NCI-H748 (cell line): ENCODE measurements around the gene ANO2.
A peak's percentile ranks its signal among the peaks of the same experiment; 100 is the strongest.

Experiments used
- DNase-seq: peaks from one replicate; lab custom pipeline; 2025; ENCODE audit not compliant: unreplicated experiment; lab: John Stamatoyannopoulos, UW

The ANO2 gene

GRCh38 chr12:5945071-5946008 lies at the start of gene ANO2:
Gene ANO2 (minus strand): TSS chr12:5945259. CDS start chr12:5945217, 42 bp downstream.
- DNase-seq: peak; percentile 64

GRCh38 chr12:5989621-5990020 lies 44.6 kb upstream of the ANO2 start:
- no peak for DNase-seq

GRCh38 chr12:5988659-5989116 lies 43.6 kb upstream of the ANO2 start:
- peak; percentile 64 for DNase-seq

GRCh38 chr12:5988088-5988487 lies 43.0 kb upstream of the ANO2 start:
- peak; percentile 61 for DNase-seq

- DNase-seq: no peak
Measured at GRCh38 chr12:5987573-5987972, 42.5 kb upstream of the ANO2 start.

GRCh38 chr12:5985471-5985870 lies 40.4 kb upstream of the ANO2 start:
- DNase-seq: no peak

GRCh38 chr12:5984873-5985272 lies 39.8 kb upstream of the ANO2 start:
- no peak for DNase-seq

- no peak for DNase-seq
Measured at GRCh38 chr12:5982106-5982505, 37.0 kb upstream of the ANO2 start.

- no peak for DNase-seq
Measured at GRCh38 chr12:5977556-5977955, 32.5 kb upstream of the ANO2 start.

GRCh38 chr12:5976711-5977110 lies 31.7 kb upstream of the ANO2 start:
- DNase-seq: no peak

GRCh38 chr12:5976196-5976595 lies 31.1 kb upstream of the ANO2 start:
- DNase-seq: no peak

GRCh38 chr12:5973461-5974115 lies 28.5 kb upstream of the ANO2 start:
- no peak for DNase-seq

GRCh38 chr12:5972387-5972786 lies 27.3 kb upstream of the ANO2 start:
- DNase-seq: no peak

- no peak for DNase-seq
Measured at GRCh38 chr12:5971194-5971850, 26.3 kb upstream of the ANO2 start.

- no peak for DNase-seq
Measured at GRCh38 chr12:5969974-5970690, 25.1 kb upstream of the ANO2 start.

- no peak for DNase-seq
Measured at GRCh38 chr12:5969156-5969973, 24.3 kb upstream of the ANO2 start.

- DNase-seq: no peak
Measured at GRCh38 chr12:5967645-5968415, 22.8 kb upstream of the ANO2 start.

- no peak for DNase-seq
Measured at GRCh38 chr12:5966486-5967095, 21.5 kb upstream of the ANO2 start.

GRCh38 chr12:5965950-5966383 lies 20.9 kb upstream of the ANO2 start:
- peak; percentile 33 for DNase-seq
